ENCODE data around the gene IRF4. TPM values are rescaled to one million over a fixed set of nuclear protein-coding genes. Genes with fewer than 3 reads are reported as not detected.

The IRF4 gene
- total RNA-seq, 1 donor from 2014 or later = not detected

Other genes starting within 250 kb of the IRF4 start
- 19.8 and 31.1 TPM in 2 replicates for gene DUSP22, start 99.3 kb upstream of the IRF4 start, total RNA-seq